ENCODE measurements around the gene PADI2.

DNA sequence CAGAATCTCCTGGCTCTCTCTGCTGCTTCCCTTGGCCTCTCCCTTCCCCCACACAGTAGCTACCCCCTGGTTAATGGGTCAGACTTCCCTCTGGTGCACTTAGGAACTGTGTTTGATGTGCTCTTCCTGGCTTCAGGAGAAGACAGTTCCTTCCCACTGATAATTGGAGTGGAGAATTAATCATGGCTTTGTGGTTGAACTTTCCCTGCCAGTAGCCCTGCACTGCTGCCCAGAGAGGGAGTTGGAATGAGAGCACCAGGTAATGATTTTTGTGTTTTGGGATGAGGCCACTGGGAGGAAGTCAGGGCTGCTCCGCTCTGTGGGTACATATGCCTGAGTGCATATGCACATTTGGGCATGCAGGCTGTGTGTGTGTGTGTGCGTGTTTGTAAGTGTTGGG, 39.7 kb upstream of the PADI2 start:
- TF ChIP-seq, protein P1, sequence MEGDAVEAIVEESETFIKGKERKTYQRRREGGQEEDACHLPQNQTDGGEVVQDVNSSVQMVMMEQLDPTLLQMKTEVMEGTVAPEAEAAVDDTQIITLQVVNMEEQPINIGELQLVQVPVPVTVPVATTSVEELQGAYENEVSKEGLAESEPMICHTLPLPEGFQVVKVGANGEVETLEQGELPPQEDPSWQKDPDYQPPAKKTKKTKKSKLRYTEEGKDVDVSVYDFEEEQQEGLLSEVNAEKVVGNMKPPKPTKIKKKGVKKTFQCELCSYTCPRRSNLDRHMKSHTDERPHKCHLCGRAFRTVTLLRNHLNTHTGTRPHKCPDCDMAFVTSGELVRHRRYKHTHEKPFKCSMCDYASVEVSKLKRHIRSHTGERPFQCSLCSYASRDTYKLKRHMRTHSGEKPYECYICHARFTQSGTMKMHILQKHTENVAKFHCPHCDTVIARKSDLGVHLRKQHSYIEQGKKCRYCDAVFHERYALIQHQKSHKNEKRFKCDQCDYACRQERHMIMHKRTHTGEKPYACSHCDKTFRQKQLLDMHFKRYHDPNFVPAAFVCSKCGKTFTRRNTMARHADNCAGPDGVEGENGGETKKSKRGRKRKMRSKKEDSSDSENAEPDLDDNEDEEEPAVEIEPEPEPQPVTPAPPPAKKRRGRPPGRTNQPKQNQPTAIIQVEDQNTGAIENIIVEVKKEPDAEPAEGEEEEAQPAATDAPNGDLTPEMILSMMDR (conservative IDR thresholded peaks at IDR 0.05; ENCODE audit: low read depth, low read length), result no peak
- no peak for TF ChIP-seq EZH2 (IDR thresholded peaks at IDR 0.05; ENCODE audit: borderline replicate concordance, low read depth, low read length, poor library complexity, severe bottlenecking)
